Measurements from ENCODE around the gene GPR84. TPM values are rescaled to one million over a fixed set of nuclear protein-coding genes. Genes with fewer than 3 reads are reported as not detected.

GPR84 gene
- total RNA-seq, 1 donor from 2014 or later: not detected

DNA sequence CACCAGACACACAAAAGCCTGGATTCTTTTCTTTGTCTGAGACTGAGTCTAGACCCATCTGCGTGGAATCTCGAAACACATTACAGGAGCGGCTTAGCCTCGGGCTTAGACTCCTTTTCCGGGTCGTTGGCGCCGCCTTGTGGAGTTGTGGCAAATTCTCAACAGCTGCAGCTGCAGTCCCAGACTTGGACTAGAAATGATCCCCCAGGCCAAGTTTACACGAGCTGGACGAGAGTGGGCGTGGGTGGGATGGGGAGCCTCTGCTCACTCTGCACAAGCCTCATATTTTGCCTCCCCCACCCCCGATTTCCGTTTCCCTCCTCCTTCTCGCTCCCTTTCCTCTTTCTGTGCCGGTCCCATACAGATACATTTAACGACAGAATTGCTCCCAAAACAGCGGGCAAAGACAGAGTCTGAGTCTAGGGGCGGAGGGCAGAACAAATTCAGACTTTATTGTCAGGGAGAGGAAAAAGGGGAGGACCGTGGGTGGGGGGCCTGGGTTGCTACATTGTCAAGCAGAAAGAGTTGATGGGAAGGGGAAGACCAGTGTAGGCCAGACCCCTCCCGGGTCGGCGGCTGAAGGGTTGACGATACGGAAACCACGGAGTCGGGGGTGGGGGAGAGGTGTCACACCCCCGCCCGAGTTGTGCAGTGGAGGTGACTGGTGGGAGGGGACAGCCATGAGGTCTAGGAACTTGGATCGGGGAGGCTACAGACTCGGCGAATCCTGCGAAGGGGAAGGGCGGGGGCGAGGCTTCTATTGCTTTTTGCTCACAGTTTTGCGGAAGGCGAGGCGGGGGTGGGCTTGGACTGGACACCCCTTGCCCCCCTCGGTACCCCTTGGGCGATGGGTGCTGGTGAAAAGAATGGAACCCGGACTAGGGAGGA is 4.7 kb upstream of the GPR84 start:
- no peak for DNase-seq (ENCODE audit: extremely low spot score in 2 of 2)
- TF ChIP-seq, protein P1, sequence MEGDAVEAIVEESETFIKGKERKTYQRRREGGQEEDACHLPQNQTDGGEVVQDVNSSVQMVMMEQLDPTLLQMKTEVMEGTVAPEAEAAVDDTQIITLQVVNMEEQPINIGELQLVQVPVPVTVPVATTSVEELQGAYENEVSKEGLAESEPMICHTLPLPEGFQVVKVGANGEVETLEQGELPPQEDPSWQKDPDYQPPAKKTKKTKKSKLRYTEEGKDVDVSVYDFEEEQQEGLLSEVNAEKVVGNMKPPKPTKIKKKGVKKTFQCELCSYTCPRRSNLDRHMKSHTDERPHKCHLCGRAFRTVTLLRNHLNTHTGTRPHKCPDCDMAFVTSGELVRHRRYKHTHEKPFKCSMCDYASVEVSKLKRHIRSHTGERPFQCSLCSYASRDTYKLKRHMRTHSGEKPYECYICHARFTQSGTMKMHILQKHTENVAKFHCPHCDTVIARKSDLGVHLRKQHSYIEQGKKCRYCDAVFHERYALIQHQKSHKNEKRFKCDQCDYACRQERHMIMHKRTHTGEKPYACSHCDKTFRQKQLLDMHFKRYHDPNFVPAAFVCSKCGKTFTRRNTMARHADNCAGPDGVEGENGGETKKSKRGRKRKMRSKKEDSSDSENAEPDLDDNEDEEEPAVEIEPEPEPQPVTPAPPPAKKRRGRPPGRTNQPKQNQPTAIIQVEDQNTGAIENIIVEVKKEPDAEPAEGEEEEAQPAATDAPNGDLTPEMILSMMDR (IDR thresholded peaks at IDR 0.05): peak; percentile 72 to 89 (median 77)
- TF ChIP-seq POLR2AphosphoS5 (IDR thresholded peaks at IDR 0.05; ENCODE audit: insufficient read depth in 1 of 2, low read depth in 1 of 2) (peak; percentile 55 to 76), POLR2A (IDR thresholded peaks at IDR 0.05) (no peak)
- peak overlapping the region; percentile 42 to 62 for H3K4me3 ChIP-seq
- H3K9me3 ChIP-seq: no peaks in the 10 kb centered on the region
- no peaks in the 10 kb centered on the region for H3K27me3 ChIP-seq
- intact Hi-C loops (cut with DNase I): loop anchor here (10.0 kb wide), 2 partner anchors 114 to 154 kb away; no protein-coding TSS in a partner anchor
- peak overlapping the region; percentile 93 for H3K27ac ChIP-seq
- peaks cover 27% of the 10 kb centered on the region for H3K4me1 ChIP-seq
- H3K36me3 ChIP-seq: no peaks in the 10 kb centered on the region

DNA sequence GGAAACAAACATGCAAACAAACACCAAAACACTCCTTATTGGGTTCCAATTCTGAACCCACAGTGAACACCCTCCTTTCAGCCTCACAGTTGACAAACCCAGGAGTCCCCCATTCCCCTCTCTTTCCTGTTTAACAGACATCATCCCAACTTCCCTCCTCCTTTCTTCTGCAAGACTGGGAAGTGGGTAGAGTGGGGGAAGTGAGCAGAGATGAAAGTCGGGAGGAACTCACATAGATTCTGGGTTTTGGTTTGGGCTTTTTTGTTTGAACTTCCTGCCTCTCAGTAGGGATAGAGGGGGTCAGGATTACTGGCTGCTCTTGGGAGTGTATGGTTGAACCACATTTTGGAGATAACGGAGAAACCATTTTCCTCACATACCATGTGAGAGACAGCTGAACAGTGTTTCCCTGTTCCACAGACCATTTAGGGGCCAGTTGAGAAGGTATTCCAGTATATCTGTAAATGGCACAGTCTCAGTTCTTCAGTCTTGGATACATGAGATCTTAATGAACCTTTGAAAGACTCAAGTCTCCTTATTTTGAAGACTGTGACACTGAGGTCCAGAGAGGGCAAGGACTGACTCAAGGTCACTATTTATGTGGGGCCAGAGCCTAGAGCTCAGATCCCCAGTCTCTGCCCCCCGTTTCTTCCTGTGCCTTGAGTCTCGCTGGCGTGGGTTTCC is 3.9 kb upstream of the GPR84 start:
- H3K4me1 ChIP-seq: peaks cover 21% of the 10 kb centered on the region
- peak overlapping the region in 1 of 2 donors; percentile 42 for H3K4me3 ChIP-seq
- H3K27me3 ChIP-seq: no peaks in the 10 kb centered on the region
- H3K36me3 ChIP-seq: no peaks in the 10 kb centered on the region
- peak overlapping the region; percentile 93 for H3K27ac ChIP-seq
- intact Hi-C loops (cut with DNase I): loop anchor here (10.0 kb wide), 2 partner anchors 113 to 153 kb away; no protein-coding TSS in a partner anchor
- no peak for DNase-seq (ENCODE audit: extremely low spot score in 2 of 2)
- H3K9me3 ChIP-seq: no peaks in the 10 kb centered on the region
- TF ChIP-seq POLR2A (IDR thresholded peaks at IDR 0.05) (no peak), POLR2AphosphoS5 (IDR thresholded peaks at IDR 0.05; ENCODE audit: insufficient read depth in 1 of 2, low read depth in 1 of 2) (no peak)
- TF ChIP-seq, protein P1 (IDR thresholded peaks at IDR 0.05): no peak

DNA sequence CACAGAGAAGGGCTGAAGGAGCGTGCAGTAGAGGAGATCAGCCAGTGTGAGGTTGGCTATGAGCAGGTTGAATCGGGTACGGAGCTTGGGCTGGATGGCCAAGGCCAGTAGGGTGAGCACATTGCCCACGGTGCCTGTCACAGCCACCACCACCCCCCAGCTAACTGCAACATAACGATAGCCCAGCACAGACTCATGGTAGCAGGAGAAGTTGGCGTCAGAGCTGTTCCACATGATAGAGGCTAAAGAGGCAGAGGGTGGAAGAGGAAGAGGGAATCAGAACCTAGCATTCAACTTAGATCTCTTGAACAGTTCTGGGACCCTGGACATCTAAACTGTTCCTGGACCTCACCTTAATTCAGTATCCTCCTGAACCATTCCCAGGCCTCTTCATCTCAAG is 668 bp downstream of the GPR84 start:
- Histone ChIP-seq H3K4me1 (peaks cover 7% of the 10 kb centered on the region), H3K27ac (no peak overlapping the region), H3K4me3 (no peak overlapping the region), H3K27me3 (no peaks in the 10 kb centered on the region), H3K36me3 (no peaks in the 10 kb centered on the region), H3K9me3 (no peaks in the 10 kb centered on the region)
- no peak for DNase-seq (ENCODE audit: extremely low spot score in 2 of 2)
- TF ChIP-seq POLR2AphosphoS5 (IDR thresholded peaks at IDR 0.05; ENCODE audit: insufficient read depth in 1 of 2, low read depth in 1 of 2) (no peak), POLR2A (IDR thresholded peaks at IDR 0.05) (no peak)
- TF ChIP-seq, protein P1 (IDR thresholded peaks at IDR 0.05): no peak
- intact Hi-C loops (cut with DNase I): loop anchor here (10.0 kb wide), 2 partner anchors 109 to 149 kb away; no protein-coding TSS in a partner anchor

DNA sequence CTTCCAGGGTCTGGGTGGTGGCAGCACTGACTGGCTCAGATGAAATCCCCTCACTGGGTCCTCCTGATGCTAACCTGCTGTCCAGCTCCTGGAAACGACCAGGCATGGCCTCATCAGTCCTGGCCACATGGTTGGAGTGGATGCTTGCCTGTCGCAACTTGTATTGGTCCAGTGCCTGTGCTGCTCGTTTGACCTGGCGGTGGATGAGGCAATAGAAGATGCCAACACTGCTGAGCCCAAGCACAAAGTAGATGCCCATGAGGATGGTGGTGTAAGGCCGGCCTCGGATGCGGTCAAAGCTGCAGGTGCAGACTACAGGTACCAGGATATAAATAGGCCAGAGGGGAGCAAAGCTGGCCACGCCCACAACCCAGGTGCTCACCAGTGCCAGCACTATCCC is 1.2 kb downstream of the GPR84 start:
- H3K36me3 ChIP-seq: no peaks in the 10 kb centered on the region
- no peak overlapping the region for H3K27ac ChIP-seq
- H3K4me1 ChIP-seq: peaks cover 13% of the 10 kb centered on the region
- TF ChIP-seq, protein P1 (IDR thresholded peaks at IDR 0.05): no peak
- TF ChIP-seq POLR2AphosphoS5 (IDR thresholded peaks at IDR 0.05; ENCODE audit: insufficient read depth in 1 of 2, low read depth in 1 of 2): no peak
- TF ChIP-seq POLR2A (IDR thresholded peaks at IDR 0.05): no peak
- DNase-seq (ENCODE audit: extremely low spot score in 2 of 2): no peak
- no peaks in the 10 kb centered on the region for H3K27me3 ChIP-seq
- H3K4me3 ChIP-seq: no peak overlapping the region
- H3K9me3 ChIP-seq: no peaks in the 10 kb centered on the region
- intact Hi-C loops (cut with DNase I): loop anchor here (10.0 kb wide), 2 partner anchors 108 to 148 kb away; no protein-coding TSS in a partner anchor

Data from vagina (tissue), 2 donors.